Lower leg skin (tissue), 3 donors: Measurements from ENCODE around the gene KIZ.

Experiments used
- CTCF ChIP-seq, 3 donors: fragments of 450-650 bp; IDR thresholded peaks; one replicate each; pipeline ENCODE4 v1.5.1; 2016; ENCODE audit warnings: antibody characterized with exemption in 3 of 3, mild to moderate bottlenecking in 3 of 3, moderate library complexity in 2 of 3
- POLR2A ChIP-seq, 2 donors: fragments of 450-650 bp; IDR thresholded peaks; one replicate each; pipeline ENCODE4 v1.6.1; 2016 to 2017; ENCODE audit warnings: antibody characterized with exemption in 2 of 2, mild to moderate bottlenecking in 1 of 2, moderate library complexity in 1 of 2

- TF ChIP-seq CTCF (IDR thresholded peaks at IDR 0.05), result no peak
- no peak for TF ChIP-seq POLR2A (IDR thresholded peaks at IDR 0.05)
These were observed 106.8 kb downstream of the KIZ start for GRCh38 chr20:21232546-21233280.
